Stimulated activated CD4-positive, alpha-beta T cell treated with anti-CD3 and anti-CD28 coated beads, Interleukin-2, amount 100 ng/mL, for 4 hours (primary cell): ENCODE data around the gene DOC2A.

Experiments used
- DNase-seq: peaks from one replicate; pipeline ENCODE4 v3.0.0-alpha.2; 2020; ENCODE audit warnings: low read depth

DOC2A gene

GRCh38 chr16:29989111-29989858 is 21.5 kb downstream of the DOC2A start:
- no peak for DNase-seq

- no peak for DNase-seq
Observed at GRCh38 chr16:29988346-29989075, 22.3 kb downstream of the DOC2A start.

- DNase-seq: no peak
Observed at GRCh38 chr16:29987371-29988085, 23.3 kb downstream of the DOC2A start.

GRCh38 chr16:29986931-29987330 is 23.9 kb downstream of the DOC2A start:
- no peak for DNase-seq

- DNase-seq: no peak
Observed at GRCh38 chr16:29986231-29986630, 24.6 kb downstream of the DOC2A start.

GRCh38 chr16:29985271-29985811 is 25.5 kb downstream of the DOC2A start:
- no peak for DNase-seq

- no peak for DNase-seq
Observed at GRCh38 chr16:29984764-29985147, 26.1 kb downstream of the DOC2A start.

GRCh38 chr16:29984137-29984763 is 26.6 kb downstream of the DOC2A start:
- DNase-seq: no peak

- DNase-seq: no peak
Observed at GRCh38 chr16:29983420-29984136, 27.2 kb downstream of the DOC2A start.

- no peak for DNase-seq
Observed at GRCh38 chr16:29982560-29983419, 28.0 kb downstream of the DOC2A start.

GRCh38 chr16:29978564-29979270 is 32.1 kb downstream of the DOC2A start:
- no peak for DNase-seq

GRCh38 chr16:29978081-29978480 is 32.7 kb downstream of the DOC2A start:
- no peak for DNase-seq

- no peak for DNase-seq
Observed at GRCh38 chr16:29977063-29977825, 33.6 kb downstream of the DOC2A start.

GRCh38 chr16:29975811-29976511 is 34.9 kb downstream of the DOC2A start:
- no peak for DNase-seq

GRCh38 chr16:29975134-29975538 is 35.7 kb downstream of the DOC2A start:
- DNase-seq: no peak

GRCh38 chr16:29974291-29975133 is 36.3 kb downstream of the DOC2A start:
- DNase-seq: no peak
